Stimulated activated memory B cell treated with anti-CD40 and anti-IgM and Interleukin-4, amounts not matched to agents 10 μg/mL and 1 μg/mL and 100 μg/mL, for 72 hours (primary cell): ENCODE results near the gene ANKRD13B.

Source experiments
- ATAC-seq: fragments of 150-1000 bp; cut with Tn5 transposase; 2 replicates; pipeline ENCODE4 v1.10.0; 2021
- H3K27ac Mint-ChIP-seq: one replicate; pipeline ENCODE4 v1.8.0; 2022; ENCODE audit warnings: mild to moderate bottlenecking, mixed read lengths
- H3K27me3 Mint-ChIP-seq: one replicate; pipeline ENCODE4 v1.8.0; 2022; ENCODE audit warnings: mixed read lengths
- H3K36me3 Mint-ChIP-seq: one replicate; pipeline ENCODE4 v1.8.0; 2022; ENCODE audit warnings: mixed read lengths
- H3K4me1 Mint-ChIP-seq: one replicate; pipeline ENCODE4 v1.8.0; 2022; ENCODE audit warnings: mixed read lengths
- H3K4me3 Mint-ChIP-seq: one replicate; pipeline ENCODE4 v1.8.0; 2022; ENCODE audit warnings: mild to moderate bottlenecking, moderate library complexity, mixed read lengths
- H3K9me3 Mint-ChIP-seq: one replicate; pipeline ENCODE4 v1.8.0; 2022; ENCODE audit warnings: mixed read lengths

Gene ANKRD13B

DNA sequence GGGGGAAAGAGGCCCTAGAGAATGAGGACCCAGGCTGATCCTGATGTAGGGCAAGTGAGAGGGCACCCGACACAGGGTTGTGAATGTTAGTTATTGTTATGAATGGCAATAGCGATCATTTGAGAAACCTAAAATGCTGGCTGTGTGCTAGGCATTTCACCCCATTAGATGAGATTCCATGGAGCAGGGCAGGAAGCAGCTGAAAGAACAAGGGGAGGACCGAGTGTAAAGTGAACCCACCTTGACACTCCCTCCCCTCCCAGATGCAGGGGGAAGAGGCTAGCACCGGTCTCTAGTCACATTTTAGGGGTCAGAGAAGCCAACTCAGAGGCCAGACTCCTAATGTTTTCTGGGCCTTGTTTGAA, 30.3 kb downstream of the ANKRD13B start:
- peak overlapping the region; percentile 75 for H3K4me3 Mint-ChIP-seq

DNA sequence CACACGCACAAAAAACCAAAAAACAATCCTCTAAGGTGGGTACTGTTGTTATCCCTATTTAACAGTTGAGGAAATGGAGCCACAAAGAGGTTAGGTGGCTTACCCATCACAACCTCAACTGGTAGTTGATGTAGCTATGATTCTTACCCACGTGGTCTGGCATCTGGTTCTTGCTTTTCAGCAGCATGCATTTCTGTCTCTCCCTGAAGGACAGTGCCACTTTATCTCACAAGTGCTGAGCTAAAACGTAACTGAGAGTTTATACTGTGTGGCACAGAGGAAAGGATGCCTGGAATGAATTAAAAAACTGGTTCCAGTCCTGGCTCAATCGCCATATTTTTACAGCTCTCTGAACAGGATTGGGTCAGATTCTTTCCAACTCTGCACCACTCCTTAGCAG, 31.7 kb downstream of the ANKRD13B start:
- Mint-ChIP-seq H3K27ac (peak overlapping the region; percentile 60), H3K9me3 (no peaks in the 10 kb centered on the region), H3K4me3 (no peak overlapping the region), H3K27me3 (no peaks in the 10 kb centered on the region), H3K4me1 (peaks cover 49% of the 10 kb centered on the region), H3K36me3 (peaks cover 14% of the 10 kb centered on the region)
- ATAC-seq, result no peak

More for the DNA sequence above, 30.3 kb downstream of the ANKRD13B start:
- Mint-ChIP-seq H3K9me3 (no peaks in the 10 kb centered on the region), H3K36me3 (peaks cover 7% of the 10 kb centered on the region), H3K27ac (peak overlapping the region; percentile 60), H3K27me3 (no peaks in the 10 kb centered on the region), H3K4me1 (peaks cover 53% of the 10 kb centered on the region)
- no peak for ATAC-seq

DNA sequence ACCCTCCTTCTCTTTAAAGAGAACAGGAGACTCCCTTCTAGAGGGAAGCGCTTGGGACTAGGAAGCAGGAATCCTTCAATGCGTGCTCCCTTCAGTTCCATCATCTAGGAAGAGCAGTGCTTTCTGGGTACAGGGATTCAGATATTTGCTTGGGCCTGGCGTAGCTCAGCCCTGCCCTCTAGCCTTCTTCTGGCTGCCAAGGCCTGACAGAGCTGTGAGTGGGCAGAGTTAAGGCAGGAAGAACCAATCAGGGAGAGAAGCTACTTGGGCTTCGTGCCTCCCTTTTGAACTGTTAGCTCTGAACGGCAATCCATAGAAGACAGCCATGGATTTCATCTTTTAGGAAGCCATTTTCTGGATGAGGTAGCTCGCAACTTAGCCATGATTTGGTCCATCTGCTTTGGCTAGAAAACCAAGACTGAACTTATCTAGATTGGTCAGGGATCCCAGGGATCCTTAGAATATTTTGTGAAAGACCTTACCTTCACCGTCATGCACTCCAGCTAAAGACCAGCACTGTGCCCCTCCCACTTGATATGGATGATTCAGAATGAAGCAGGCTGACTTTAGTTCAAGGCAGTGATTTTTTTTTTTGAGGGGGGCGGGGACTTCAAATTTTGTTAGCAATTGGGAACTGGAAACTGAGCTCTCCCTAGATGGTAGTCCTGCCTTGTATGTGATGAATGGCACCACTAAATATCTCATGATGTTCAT, 32.3 kb downstream of the ANKRD13B start:
- ATAC-seq, result no peak
- Mint-ChIP-seq H3K4me1 (peaks cover 49% of the 10 kb centered on the region), H3K4me3 (no peak overlapping the region), H3K27ac (no peak overlapping the region), H3K9me3 (no peaks in the 10 kb centered on the region), H3K27me3 (no peaks in the 10 kb centered on the region), H3K36me3 (peaks cover 14% of the 10 kb centered on the region)

DNA sequence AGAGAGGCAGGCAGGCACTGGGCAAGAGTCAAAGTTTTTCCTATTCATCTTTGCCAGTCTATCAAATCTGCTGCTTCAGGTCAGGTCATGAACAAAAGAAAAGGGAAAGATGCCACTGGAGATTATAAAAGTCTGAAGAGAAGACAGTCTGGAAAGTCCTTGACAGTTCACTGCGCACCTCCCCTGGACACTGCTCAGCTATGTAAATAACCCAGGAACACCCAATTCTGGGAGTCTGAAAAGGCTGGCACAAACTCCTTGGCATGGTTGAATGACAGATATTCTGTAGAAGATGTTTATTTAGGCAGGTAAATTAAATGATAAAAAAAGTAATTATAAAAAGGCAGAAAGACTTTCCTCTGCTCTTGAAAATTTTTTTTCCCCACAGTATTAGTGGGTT, 35.0 kb downstream of the ANKRD13B start:
- H3K36me3 Mint-ChIP-seq, result peaks cover 37% of the 10 kb centered on the region
- H3K4me3 Mint-ChIP-seq, result no peak overlapping the region
- H3K27ac Mint-ChIP-seq, result peak overlapping the region; percentile 55
- no peaks in the 10 kb centered on the region for H3K9me3 Mint-ChIP-seq
- peaks cover 37% of the 10 kb centered on the region for H3K4me1 Mint-ChIP-seq
- no peak for ATAC-seq
- H3K27me3 Mint-ChIP-seq, result no peaks in the 10 kb centered on the region

DNA sequence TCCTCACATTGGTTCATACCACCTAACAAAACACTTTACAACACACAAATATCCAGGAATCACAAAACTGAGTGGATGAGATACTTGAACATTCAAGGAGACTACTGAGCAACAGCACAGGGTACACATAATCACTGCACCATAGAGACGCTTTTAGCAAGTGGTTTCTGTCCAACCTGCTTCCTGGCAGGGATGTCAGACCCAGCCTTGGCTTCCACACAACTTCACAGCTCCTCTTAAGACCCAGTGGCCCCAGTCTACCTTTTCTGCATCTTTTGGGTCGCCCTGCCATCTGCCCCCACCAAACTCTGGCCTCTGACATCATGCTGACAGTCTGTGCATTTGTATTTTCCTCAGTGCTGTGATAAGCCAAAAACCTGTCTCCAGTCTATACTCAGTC, 35.7 kb downstream of the ANKRD13B start:
- ATAC-seq, result no peak
- Mint-ChIP-seq H3K4me1 (peaks cover 30% of the 10 kb centered on the region), H3K36me3 (peaks cover 37% of the 10 kb centered on the region), H3K9me3 (no peaks in the 10 kb centered on the region), H3K27me3 (no peaks in the 10 kb centered on the region), H3K27ac (peak overlapping the region; percentile 31), H3K4me3 (no peak overlapping the region)

DNA sequence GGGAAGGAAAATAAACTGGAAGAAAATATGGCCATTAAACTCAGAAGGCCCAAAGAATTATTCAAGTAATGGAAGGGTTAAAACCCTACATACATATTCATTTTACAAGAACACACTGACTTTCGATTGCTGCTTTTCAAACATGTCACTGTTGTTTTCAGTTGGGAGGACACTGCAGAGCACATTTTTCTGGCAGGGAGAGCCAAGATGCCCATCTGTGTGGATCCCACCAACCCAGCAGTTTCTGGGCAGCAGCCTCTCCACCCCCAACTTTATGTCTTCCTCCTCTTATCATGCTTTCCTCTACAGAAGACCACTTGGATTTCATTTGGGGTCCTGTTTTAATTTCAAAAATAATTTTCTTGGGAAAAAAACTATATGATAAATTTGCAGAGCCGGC, 36.9 kb downstream of the ANKRD13B start:
- Mint-ChIP-seq H3K27ac (no peak overlapping the region), H3K9me3 (no peaks in the 10 kb centered on the region), H3K36me3 (peaks cover 43% of the 10 kb centered on the region), H3K4me1 (peaks cover 23% of the 10 kb centered on the region), H3K27me3 (no peaks in the 10 kb centered on the region), H3K4me3 (no peak overlapping the region)
- ATAC-seq, result no peak

DNA sequence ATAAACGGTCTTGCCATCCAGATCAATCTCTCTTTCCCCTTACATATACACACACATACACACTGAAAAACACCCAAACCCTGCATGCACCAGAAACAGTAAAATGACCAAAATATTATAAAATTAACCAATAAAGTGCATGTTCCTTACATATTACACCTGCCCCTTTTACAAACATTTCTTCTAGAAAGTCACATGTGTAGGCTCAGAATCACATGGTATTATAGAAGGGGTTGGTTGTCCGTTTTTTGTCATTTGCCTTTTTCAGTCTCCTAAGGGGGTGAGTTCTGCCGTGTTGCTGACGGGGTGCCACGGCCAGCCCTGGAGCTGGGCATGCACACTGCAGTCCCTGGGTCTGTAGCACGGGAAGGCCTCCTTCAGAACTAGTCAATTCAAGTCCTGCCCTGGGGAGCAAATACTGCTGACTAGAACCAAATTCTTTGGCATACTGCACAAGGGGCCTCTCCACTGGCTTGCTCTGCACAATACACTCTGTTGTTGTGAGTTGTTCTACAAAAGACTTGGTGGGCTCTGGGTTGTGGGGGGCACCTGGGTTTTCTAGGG, 37.8 kb downstream of the ANKRD13B start:
- Mint-ChIP-seq H3K36me3 (peaks cover 42% of the 10 kb centered on the region), H3K4me1 (peaks cover 19% of the 10 kb centered on the region), H3K27me3 (no peaks in the 10 kb centered on the region), H3K4me3 (no peak overlapping the region), H3K9me3 (no peaks in the 10 kb centered on the region), H3K27ac (no peak overlapping the region)
- ATAC-seq, result no peak

DNA sequence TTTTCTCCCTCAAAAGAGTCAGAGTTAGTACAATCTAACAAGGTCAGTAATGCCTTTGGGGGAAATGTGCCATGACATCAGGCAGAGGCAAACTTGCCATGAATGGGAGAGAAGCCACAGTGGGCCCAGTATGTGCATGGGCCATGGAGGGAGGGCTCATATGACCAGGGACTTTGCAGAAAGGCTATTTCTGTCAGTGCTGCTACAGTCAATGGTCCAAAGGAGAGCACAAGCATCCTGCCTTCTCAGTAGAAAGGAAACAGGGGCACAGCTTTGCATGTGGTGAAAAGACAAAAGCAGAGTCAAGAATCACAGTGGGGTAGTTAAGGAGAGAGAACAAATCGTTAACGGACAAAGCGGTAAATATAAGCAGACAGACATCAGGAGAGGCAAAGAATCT, 41.0 kb downstream of the ANKRD13B start:
- Mint-ChIP-seq H3K36me3 (peaks cover 52% of the 10 kb centered on the region), H3K4me3 (no peak overlapping the region), H3K4me1 (peaks cover 4% of the 10 kb centered on the region), H3K27ac (no peak overlapping the region), H3K9me3 (no peaks in the 10 kb centered on the region), H3K27me3 (no peaks in the 10 kb centered on the region)
- no peak for ATAC-seq

DNA sequence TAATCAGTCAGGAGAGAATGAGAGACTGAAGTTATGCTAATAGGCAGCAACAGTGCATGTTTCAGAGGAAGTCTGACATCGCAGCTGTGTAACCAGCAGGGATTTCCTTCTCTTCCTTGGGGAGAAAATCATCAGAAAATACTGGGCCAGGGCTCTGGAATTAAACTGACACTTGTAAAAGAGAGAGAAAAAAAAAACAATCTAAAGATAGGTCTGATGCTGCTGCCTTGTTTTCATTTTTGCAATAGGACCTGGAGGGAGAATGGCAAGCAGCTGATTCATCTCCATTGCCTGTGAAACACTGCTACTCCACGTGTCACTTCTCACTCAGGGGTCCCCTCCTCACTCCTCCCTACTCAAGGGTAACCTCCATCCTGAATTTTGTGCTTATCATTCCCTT, 47.5 kb downstream of the ANKRD13B start:
- H3K36me3 Mint-ChIP-seq, result peaks cover 44% of the 10 kb centered on the region
- no peaks in the 10 kb centered on the region for H3K27me3 Mint-ChIP-seq
- peak overlapping the region; percentile 92 for H3K27ac Mint-ChIP-seq
- H3K4me3 Mint-ChIP-seq, result no peak overlapping the region
- no peak for ATAC-seq
- peaks cover 25% of the 10 kb centered on the region for H3K4me1 Mint-ChIP-seq
- no peaks in the 10 kb centered on the region for H3K9me3 Mint-ChIP-seq

DNA sequence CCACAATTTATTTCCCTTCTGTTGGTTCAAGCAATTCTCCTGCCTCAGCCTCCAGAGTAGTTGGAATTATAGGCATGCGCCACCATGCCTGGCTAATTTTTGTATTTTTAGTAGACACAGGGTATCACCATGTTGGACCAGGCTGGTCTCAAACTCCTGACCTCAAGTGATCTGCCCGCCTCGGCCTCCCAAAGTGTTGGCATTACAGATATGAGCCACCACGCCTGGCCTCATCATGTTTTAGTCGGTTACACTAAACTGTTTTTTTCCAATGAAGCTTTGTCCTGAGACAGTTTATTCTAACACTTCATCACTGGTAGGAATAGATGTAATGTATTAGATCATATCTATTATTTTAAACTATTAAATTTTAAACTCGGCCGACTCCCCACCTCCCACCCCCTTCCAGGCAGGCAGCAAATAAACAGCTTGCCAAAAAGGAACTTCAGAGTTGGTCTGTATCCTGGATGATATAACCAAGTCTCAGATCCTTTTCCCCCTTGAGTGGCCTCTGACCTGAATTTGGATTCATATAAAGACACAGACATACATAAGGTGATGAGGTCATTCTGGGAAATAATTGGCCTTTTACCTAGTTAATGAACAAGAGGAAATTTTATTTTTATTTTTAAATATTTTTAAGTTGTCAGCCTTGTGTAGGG, 48.2 kb downstream of the ANKRD13B start:
- Mint-ChIP-seq H3K4me3 (no peak overlapping the region), H3K9me3 (no peaks in the 10 kb centered on the region), H3K27ac (peak overlapping the region; percentile 92), H3K36me3 (peaks cover 44% of the 10 kb centered on the region), H3K4me1 (peaks cover 30% of the 10 kb centered on the region), H3K27me3 (no peaks in the 10 kb centered on the region)
- ATAC-seq, result no peak

DNA sequence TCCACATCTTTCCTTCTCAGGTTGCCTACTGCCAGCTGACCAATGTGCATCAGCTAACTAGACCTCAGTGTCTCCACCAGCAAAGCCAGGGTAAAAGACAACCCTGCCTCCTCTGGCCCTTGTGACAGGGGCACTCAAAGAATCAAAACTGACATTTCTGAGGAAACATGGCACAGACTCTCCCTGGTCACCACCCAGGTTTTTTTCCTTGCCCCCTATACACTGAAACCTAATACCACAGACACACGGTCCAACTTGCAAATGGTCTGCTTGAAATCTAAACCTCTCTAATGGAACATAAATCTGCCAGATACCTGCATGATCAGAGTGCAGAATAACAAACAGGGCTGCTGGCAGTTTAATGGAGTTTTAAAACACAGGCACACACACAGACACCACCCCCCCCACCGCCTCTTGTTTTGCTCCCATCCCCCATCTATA, 49.3 kb downstream of the ANKRD13B start:
- Mint-ChIP-seq H3K27ac (peak overlapping the region; percentile 56), H3K36me3 (peaks cover 36% of the 10 kb centered on the region), H3K4me3 (no peak overlapping the region), H3K4me1 (peaks cover 30% of the 10 kb centered on the region), H3K9me3 (no peaks in the 10 kb centered on the region), H3K27me3 (no peaks in the 10 kb centered on the region)
- no peak for ATAC-seq

DNA sequence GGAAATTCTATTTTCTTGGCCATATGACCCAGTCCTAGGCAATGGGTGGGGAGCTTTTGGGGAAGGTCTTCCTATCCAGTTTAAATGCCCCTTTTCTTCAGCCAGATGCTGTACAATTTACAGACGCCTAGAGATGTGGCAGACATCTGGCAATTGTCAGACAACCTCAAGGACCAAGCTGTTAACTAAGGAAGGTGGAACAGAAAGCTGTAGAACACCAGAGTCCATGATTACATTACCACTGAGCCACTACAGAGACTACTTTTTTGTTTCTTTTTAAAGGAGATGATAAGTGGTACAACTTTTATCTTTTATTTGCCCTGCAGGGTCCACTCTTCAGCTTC, 50.9 kb downstream of the ANKRD13B start:
- Mint-ChIP-seq H3K9me3 (no peaks in the 10 kb centered on the region), H3K4me3 (no peak overlapping the region), H3K27me3 (no peaks in the 10 kb centered on the region), H3K4me1 (peaks cover 30% of the 10 kb centered on the region), H3K27ac (peak overlapping the region; percentile 43), H3K36me3 (peaks cover 40% of the 10 kb centered on the region)
- ATAC-seq, result no peak

DNA sequence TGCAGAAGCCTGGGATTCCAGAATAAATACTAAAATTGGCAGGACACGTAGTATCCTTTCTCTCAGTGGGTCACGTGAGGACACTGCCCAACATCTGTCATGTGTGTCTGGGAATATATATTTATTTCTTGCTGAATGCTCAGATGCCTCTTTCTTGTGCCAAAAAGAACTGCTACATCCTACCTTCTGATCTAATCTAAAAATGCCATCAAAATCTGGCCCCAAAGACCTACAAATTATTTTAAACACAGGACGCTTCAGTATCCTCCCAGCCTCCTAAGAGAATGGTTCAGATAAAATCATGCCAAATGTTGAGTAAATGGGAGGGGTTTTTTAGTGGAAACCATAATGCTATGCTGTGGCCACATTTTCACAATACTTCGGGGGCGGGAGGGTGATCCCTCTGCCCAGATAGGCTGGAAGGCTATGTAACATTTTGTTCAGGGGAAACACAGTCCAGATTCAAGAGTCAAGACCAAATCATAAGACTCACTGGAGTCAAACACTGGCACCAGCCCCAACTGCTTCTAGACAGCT, 52.7 kb downstream of the ANKRD13B start:
- no peak for ATAC-seq
- no peaks in the 10 kb centered on the region for H3K27me3 Mint-ChIP-seq
- peaks cover 19% of the 10 kb centered on the region for H3K4me1 Mint-ChIP-seq
- peak overlapping the region; percentile 44 for H3K27ac Mint-ChIP-seq
- H3K9me3 Mint-ChIP-seq, result no peaks in the 10 kb centered on the region
- H3K36me3 Mint-ChIP-seq, result peaks cover 50% of the 10 kb centered on the region
- H3K4me3 Mint-ChIP-seq, result no peak overlapping the region

DNA sequence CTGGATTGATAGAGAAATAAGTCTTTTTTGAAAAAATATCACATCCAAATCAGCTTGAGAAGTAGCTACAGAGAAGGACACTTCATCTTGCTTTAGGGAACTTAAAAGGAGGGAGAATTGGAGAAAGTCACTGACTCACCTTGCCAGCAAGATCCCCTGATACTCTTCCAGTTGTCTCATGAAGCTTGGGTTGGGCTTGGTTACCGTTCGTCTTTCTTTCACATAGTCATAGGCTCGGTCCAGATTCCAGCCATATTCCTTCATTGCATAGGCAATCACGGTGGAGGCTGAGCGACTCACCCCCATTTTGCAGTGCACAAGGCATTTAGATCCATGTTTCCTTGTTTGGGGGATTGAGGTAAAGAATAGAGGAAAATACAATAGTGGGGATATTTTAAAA, 55.1 kb downstream of the ANKRD13B start:
- Mint-ChIP-seq H3K4me3 (no peak overlapping the region), H3K27me3 (no peaks in the 10 kb centered on the region), H3K27ac (no peak overlapping the region), H3K4me1 (peaks cover 16% of the 10 kb centered on the region), H3K9me3 (no peaks in the 10 kb centered on the region), H3K36me3 (peaks cover 62% of the 10 kb centered on the region)
- ATAC-seq, result no peak

DNA sequence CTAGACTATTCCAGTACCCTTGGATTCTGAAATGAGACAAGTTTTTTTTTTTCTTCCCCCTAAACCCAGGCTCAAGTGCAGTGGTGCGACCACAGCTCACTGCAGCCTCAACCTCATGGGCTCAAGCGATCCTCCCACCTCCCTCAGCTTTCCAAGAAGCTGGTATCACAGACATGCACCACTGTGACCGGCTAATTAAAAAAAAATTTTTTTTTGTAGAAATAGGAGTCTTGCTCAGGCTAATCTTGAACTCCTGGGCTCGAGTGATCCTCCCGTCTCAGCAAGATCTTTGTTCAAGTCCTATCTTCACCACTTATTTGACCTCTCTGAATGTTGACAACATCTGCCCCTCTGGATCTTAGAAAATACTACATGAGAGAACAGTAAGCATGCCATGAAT, 56.4 kb downstream of the ANKRD13B start:
- Mint-ChIP-seq H3K27ac (peak overlapping the region; percentile 53), H3K4me1 (peaks cover 16% of the 10 kb centered on the region), H3K27me3 (no peaks in the 10 kb centered on the region), H3K36me3 (peaks cover 57% of the 10 kb centered on the region), H3K9me3 (no peaks in the 10 kb centered on the region), H3K4me3 (no peak overlapping the region)
- no peak for ATAC-seq

DNA sequence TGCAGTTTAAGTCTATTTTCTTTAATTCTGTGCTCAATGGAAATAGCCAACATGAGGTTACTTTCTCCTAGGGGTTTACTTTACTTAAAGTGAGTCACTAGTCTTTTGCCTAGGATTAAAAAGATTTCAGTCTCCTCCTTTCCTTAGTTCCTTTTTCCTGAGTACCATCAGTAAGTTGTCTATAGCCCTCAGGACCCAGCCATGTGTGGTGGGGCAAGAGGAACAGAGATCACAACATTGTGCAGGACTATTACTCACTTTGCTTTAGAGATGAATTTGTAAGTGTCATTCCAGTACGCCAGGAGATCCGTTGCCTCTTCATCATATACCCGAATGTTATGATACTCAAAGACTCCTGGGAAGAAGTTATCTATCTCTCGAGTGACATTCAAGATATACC, 57.5 kb downstream of the ANKRD13B start:
- Mint-ChIP-seq H3K36me3 (peaks cover 50% of the 10 kb centered on the region), H3K27ac (peak overlapping the region; percentile 63), H3K4me1 (peaks cover 11% of the 10 kb centered on the region), H3K27me3 (no peaks in the 10 kb centered on the region), H3K4me3 (no peak overlapping the region), H3K9me3 (no peaks in the 10 kb centered on the region)
- ATAC-seq, result peak; percentile 51
